ENCODE measurements around the gene CACNB2.

CACNB2 gene

GRCh38 chr10:18222866-18223265 is 82.6 kb downstream of the CACNB2 start:
- DNase-seq (ENCODE audit: low read depth, low spot score) = no peak

GRCh38 chr10:18223898-18224297 is 83.7 kb downstream of the CACNB2 start:
- no peak overlapping the region for H3K27ac ChIP-seq
- DNase-seq (ENCODE audit: low read depth, low spot score) = no peak

More at GRCh38 chr10:18222866-18223265, 82.6 kb downstream of the CACNB2 start:
- no peak overlapping the region for H3K27ac ChIP-seq

- no peak for DNase-seq (ENCODE audit: low read depth, low spot score)
- H3K27ac ChIP-seq = no peak overlapping the region
These were observed 84.6 kb downstream of the CACNB2 start for GRCh38 chr10:18224626-18225445.

- no peak for DNase-seq (ENCODE audit: low read depth, low spot score)
- no peak overlapping the region for H3K27ac ChIP-seq
These were observed 86.1 kb downstream of the CACNB2 start for GRCh38 chr10:18226336-18226735.

GRCh38 chr10:18229826-18230225 is 89.6 kb downstream of the CACNB2 start:
- DNase-seq (ENCODE audit: low read depth, low spot score) = no peak
- H3K27ac ChIP-seq = no peak overlapping the region

- no peak overlapping the region for H3K27ac ChIP-seq
- no peak for DNase-seq (ENCODE audit: low read depth, low spot score)
These were observed 90.6 kb downstream of the CACNB2 start for GRCh38 chr10:18230794-18231193.

- DNase-seq (ENCODE audit: low read depth, low spot score) = no peak
- H3K27ac ChIP-seq = no peak overlapping the region
These were observed 91.3 kb downstream of the CACNB2 start for GRCh38 chr10:18231480-18231879.

- no peak overlapping the region for H3K27ac ChIP-seq
- DNase-seq (ENCODE audit: low read depth, low spot score) = no peak
These were observed 93.6 kb downstream of the CACNB2 start for GRCh38 chr10:18233775-18234174.

- DNase-seq (ENCODE audit: low read depth, low spot score) = no peak
- H3K27ac ChIP-seq = no peak overlapping the region
These were observed 95.3 kb downstream of the CACNB2 start for GRCh38 chr10:18235477-18235876.

GRCh38 chr10:18236756-18237155 is 96.5 kb downstream of the CACNB2 start:
- no peak for DNase-seq (ENCODE audit: low read depth, low spot score)
- H3K27ac ChIP-seq = no peak overlapping the region

- no peak for DNase-seq (ENCODE audit: low read depth, low spot score)
- no peak overlapping the region for H3K27ac ChIP-seq
These were observed 98.8 kb downstream of the CACNB2 start for GRCh38 chr10:18238870-18239485.

GRCh38 chr10:18240185-18240882 is 100.1 kb downstream of the CACNB2 start:
- DNase-seq (ENCODE audit: low read depth, low spot score) = no peak
- no peak overlapping the region for H3K27ac ChIP-seq

GRCh38 chr10:18246967-18247366 is 106.7 kb downstream of the CACNB2 start:
- H3K27ac ChIP-seq = no peak overlapping the region
- no peak for DNase-seq (ENCODE audit: low read depth, low spot score)

GRCh38 chr10:18252086-18252485 is 111.9 kb downstream of the CACNB2 start:
- DNase-seq (ENCODE audit: low read depth, low spot score) = no peak
- H3K27ac ChIP-seq = no peak overlapping the region

- no peak for DNase-seq (ENCODE audit: low read depth, low spot score)
These were observed 113.9 kb downstream of the CACNB2 start for GRCh38 chr10:18254086-18254485.

GRCh38 chr10:18254692-18255091 is 114.5 kb downstream of the CACNB2 start:
- DNase-seq (ENCODE audit: low read depth, low spot score) = no peak
- no peak overlapping the region for H3K27ac ChIP-seq

More at GRCh38 chr10:18254086-18254485, 113.9 kb downstream of the CACNB2 start:
- H3K27ac ChIP-seq = no peak overlapping the region

- H3K27ac ChIP-seq = no peak overlapping the region
- no peak for DNase-seq (ENCODE audit: low read depth, low spot score)
These were observed 120.2 kb downstream of the CACNB2 start for GRCh38 chr10:18260310-18260922.

- no peak for DNase-seq (ENCODE audit: low read depth, low spot score)
- H3K27ac ChIP-seq = no peak overlapping the region
These were observed 120.9 kb downstream of the CACNB2 start for GRCh38 chr10:18261063-18261610.

GRCh38 chr10:18261768-18262231 is 121.6 kb downstream of the CACNB2 start:
- DNase-seq (ENCODE audit: low read depth, low spot score) = no peak
- H3K27ac ChIP-seq = no peak overlapping the region

GRCh38 chr10:18264466-18265050 is 124.3 kb downstream of the CACNB2 start:
- no peak for DNase-seq (ENCODE audit: low read depth, low spot score)
- H3K27ac ChIP-seq = no peak overlapping the region
